NCI-H2227 (cell line): ENCODE data around the gene COLGALT1.
"Not testable (repeated sequence)": the region's sequence is repeated elsewhere in the genome, so short reads cannot be mapped to it uniquely, and the experiment has no call there.

Source experiments
- DNase-seq: peaks from one replicate; lab custom pipeline; 2025; ENCODE audit not compliant: unreplicated experiment; lab: John Stamatoyannopoulos, UW

The COLGALT1 gene

DNA sequence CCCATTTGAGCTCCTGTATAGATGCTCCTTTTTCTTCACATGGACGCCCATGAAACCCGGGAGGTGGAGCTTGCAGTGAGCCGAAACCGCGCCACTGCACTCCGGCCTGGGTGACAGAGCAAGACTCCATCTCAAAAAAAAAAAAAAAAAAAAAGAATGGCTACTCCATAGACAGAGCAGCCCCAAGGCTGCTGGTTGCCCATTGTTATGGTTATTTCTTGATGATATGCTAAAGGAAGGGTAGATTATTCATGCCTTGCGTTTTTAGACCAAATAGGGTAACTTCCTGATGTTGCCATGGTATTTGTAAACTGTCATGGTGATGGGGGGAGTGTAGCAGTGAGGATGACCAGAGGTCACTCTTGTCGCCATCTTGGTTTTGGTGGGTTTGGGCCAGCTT, 42.6 kb downstream of the COLGALT1 start:
- not testable (repeated sequence) for DNase-seq

DNA sequence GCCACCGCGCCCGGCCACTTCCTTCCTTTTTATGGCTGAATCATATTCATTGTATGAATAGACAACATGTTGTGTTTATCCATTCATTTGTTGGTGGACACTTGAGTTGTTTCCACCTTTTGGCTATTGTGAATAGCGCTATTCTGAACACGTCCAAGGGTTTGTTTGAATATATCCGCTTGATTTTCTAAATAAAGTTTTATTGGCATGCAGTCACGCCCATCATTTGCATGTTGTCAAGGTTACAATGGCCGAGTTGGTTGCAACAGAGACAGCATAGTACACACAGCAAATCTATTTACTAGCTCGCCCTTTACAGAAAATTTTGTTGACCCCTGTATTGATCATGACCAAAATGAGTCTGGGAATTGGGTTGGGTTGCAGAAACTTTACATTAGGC, 43.5 kb downstream of the COLGALT1 start:
- no peak for DNase-seq

DNA sequence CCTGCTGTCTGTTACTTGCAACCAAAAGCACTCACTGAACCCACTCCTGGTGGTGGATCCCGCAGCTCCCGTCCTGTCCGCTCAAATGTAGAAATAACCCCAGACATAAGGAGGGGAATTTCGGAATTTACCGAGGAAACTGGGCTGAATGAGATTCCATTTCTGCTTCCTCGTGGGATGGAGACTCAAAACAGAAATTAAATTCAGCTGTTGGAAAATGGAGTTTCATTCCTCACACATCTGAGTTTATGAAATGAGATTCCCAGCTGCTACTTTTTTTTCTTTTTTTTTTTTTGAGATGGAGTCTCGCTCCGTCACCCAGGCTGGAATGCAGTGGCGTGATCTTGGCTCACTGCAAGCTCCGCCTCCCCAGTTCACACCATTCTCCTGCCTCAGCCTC, 44.3 kb downstream of the COLGALT1 start:
- DNase-seq: no peak

DNA sequence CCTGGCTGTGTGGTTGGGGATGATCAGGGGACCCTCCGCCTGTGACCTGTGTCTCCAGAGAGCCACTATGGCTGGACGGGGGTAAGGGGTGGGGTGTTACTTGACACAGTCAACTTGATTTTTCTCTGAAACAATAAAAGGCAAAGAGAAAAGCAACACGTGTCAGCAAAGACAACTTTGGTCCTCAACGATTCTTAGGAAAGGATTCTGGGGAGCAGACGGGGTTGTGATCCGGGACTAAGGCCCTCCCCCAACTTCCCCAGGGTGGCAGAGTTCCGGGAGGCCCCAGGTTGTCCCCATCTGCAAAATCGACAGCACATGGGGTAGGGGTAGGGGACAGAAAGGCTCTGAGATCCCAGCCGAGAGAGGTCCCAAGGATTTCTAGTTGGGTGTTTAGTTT, 46.2 kb downstream of the COLGALT1 start:
- DNase-seq: no peak

DNA sequence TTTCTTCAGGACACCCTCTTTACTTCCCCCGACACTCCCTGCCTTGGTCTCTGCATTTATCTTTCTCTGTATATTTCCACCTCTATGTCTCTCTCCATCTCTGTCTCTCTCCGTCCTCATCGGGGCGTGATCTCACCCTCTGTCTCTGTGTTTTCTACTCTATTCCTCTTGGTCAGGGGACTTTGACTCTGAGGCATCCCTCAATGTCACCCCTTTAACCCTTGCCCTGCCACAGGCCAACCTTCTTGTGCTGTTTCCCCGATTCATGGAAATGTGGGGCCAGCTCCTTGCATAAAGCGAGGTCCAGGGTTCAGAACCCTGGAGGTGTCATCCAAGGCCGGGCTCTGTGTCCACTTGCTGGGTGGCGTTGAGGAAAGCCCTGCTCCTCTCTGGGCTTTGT, 46.8 kb downstream of the COLGALT1 start:
- no peak for DNase-seq

DNA sequence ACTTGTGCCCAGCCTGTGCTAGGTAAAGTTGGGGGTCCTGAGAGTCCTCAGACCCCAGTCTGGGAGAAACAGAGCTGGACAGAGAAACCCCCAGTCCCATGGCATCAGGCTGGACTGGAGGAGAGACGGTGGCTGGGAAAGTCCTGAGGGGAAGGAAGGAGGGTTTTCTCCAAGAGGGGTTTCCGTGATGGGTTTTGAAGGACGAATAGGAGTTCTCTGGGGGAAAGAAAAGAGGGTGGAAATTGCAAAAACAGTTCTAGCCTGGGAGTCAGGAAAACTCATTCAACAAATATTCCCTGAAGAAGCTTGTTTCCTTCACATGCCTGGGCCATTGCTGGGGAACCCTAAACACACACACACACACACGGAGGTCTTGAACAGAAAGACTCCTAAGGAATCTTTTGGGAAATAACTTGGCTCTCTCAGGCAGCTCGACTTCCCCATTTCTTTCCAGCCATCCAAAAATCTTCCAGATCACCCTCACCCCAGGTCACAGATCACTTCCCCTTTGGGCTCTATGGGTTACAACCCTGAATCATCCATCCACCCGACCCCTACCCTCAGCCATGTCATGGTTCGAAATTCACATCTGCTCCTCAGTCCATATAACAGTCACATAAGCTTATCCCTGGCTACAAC, 47.5 kb downstream of the COLGALT1 start:
- DNase-seq: no peak

DNA sequence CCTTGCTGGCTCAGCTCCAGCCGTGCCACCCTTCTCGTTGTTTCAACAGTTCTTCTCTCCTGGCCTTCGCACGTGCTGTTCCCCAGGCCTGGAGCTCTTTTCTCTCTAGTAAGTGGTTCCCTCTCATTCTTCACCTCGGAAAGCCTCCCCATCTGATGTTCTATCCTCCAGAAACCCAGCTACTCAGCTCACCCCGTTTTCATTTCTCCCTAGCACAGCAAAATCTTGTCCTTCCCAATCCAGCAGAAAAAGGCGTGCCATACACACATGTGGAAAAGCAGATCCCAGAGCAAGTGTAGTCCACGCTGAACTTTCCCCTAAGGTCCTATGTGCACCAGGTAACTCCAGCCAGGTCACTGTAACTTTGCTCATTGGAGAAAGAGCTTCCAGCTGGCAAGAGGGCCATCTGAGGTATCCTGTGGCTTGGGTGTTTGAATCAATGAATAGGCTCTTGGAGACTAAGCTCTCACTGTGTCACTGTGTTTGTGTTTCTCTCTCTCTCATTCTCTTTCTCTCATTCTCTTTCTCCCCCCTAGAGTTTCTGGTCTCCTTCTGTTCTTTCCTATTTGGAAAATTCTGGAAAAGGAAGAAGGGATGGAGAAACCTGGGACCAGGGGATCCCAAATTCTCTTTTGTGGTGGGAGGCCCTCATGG, 49.0 kb downstream of the COLGALT1 start:
- DNase-seq: no peak

DNA sequence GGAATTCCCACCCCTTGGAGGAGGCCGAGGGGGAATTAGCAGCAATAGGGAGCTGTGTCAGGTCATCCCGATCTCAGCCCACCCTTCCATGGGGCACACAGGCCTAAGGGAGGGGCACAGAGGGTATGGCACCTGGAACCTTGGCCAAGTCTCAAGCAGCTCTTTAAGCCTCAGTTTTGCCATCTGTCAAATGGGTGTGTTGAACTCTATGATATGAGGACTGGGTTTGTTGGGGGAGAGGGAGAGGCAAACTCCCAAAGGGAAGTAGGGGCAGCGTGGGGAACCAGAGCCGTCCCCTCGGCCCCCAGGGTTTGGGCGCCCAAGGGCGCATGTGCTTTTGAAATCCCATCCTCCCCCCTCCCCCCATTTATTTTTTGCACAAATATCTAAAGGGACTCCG, 49.7 kb downstream of the COLGALT1 start:
- no peak for DNase-seq

DNA sequence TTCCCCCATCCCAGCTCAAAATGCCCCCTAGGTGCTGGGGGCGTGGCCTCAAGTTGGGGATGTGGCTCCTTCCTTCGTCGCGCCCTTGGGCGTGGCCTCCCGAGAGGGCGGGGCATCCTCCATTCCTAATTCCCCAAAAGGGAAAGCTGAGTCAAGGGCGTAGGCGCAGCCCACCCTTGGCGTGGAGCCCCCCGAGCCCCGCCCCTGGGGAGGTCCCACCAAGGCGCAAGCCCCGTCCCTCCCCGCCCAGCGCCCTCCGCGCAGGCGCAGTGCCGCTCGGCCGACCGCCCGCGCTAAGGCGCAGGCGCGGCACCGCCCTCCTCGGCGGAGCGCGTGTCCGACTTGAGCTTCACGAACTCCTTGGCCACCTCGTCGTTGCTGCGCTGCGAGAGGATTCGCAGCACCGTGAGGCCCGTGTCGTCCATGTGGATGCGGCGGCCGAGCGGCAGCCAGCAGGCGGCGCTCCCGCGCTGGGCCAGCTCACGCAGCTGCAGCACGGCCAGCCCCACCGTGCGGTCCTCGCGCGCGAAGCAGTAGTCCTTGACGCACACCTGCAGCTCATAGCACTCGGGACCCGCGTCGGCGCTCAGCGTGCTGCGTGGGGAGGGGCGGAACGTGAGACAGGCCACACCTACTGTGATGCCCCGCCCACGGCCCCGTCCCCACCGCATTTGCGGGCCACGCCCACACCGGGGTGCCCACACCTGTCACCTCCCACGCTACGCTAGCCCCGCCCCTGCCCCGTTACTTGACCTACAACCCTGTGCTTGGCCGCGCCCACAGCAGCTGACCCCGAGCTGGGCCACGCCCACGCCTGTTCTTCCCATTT, 50.5 kb downstream of the COLGALT1 start:
- DNase-seq: no peak

DNA sequence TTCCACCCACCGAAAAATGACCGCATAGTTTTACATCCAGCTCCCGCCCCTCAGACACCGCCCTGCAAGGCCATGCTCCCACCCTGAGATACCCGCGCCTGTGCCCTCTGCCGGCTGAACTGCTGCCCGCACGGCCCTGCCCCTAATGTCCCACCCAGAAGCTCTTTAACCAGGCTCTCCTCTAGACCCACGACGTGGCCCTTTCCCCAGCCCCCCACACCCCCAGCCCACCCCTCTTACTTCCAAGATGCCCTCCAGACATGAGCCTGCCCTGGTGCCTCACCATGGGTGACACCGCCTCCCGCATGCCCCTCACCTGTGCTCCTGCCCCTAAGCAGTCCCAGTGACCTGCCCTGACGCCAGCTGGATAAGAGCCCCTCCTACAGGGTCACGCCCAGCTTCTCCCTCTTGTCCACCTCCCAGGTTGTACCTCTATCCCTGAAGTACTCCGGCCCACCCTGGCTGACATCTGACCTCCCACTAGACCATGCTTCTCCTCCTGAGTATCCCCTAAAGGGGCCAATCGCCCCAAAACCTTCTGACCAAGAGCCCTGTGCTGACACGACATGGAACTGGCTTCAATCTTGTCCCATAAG, 51.2 kb downstream of the COLGALT1 start:
- DNase-seq: no peak

DNA sequence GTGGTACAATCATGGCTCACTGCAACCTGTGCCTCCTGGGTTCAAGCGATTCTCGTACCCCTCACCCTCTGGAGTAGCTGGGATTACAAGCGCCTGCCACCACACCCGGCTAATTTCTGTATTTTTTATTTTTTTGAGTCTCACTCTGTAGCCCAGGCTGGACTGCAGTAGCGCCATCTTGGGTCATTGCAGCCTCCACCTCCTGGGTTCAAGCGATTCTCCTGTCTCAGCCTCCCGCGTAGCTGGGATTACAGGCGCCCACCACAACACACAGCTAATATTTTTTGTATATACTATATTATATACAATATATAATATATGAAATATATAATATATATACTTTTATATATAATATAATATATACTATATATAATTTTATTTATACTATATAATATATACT, 52.5 kb downstream of the COLGALT1 start:
- no peak for DNase-seq

DNA sequence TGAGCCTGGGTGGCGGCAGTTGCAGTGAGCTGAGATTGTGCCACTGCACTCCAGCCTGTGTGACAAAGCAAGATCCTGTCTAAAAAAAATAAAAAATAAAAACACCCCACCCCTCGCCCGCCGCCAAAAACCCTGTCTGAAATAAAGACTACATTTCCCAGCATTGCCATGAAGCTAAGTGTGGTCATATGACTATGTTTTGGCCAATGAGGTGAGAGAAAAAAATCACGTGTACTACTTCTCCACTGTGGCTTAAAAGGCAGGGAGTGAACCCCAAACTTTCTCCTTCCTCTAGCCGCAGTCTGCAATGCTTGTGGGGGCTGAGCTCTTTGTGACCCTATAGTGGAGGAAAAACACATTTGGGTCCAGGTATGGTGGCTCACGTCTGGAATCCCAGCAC, 54.9 kb downstream of the COLGALT1 start:
- no peak for DNase-seq

DNA sequence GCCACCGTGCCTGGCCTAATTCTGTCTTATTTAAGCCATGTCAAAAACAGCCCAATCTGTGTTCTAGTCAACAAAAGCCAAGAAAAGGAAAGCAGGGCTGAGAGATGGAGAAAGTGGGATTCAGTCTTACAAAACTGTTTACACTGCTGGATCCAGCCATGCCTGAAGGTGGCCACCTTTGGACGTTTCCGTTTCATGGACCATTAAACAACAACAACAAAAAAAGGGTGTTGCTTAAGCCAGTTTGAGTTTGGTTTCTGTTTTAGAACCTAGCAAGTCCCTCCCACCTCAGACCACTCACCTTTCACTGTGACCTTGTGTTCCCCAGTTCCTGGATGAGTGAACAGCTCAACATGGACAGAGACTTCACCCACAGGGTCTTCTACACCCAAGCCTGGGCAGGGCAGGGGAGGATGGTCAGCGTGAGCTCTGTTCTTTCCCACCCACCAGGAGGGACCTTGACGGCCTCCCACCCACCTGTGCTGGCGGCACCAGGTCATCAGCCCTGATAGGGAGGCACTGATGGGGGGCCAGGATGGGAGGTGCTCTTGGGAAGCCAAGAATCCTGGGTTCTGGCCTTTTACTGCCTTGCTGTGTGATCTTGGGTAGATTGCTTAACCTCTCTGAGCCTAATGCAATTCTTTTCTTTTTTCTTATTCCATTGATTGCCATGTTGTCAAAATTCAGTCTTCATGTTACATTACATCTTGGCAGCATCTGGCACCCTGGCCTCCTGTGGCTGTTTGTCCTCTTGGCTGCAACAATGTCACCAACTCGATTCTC, 56.2 kb downstream of the COLGALT1 start:
- DNase-seq: no peak

DNA sequence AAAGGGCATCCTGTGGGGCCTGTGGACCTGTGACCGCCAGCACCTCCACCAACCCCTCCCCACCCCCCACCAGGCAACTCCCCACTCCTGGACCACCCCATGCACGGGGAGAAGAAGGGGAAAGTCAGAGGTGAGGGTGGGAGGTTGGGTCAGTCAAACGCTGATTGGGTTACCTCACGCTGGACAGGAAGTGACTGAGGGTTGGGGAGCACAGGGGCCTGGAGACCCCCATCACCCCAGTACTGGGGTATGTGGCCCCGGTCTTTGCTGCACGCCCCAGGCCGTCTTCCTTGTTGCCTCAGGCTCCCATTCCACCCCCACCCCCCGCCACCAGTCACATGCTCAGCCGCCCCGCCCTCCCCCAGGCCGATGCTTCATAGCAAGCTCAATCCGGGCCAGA, 59.0 kb downstream of the COLGALT1 start:
- no peak for DNase-seq

DNA sequence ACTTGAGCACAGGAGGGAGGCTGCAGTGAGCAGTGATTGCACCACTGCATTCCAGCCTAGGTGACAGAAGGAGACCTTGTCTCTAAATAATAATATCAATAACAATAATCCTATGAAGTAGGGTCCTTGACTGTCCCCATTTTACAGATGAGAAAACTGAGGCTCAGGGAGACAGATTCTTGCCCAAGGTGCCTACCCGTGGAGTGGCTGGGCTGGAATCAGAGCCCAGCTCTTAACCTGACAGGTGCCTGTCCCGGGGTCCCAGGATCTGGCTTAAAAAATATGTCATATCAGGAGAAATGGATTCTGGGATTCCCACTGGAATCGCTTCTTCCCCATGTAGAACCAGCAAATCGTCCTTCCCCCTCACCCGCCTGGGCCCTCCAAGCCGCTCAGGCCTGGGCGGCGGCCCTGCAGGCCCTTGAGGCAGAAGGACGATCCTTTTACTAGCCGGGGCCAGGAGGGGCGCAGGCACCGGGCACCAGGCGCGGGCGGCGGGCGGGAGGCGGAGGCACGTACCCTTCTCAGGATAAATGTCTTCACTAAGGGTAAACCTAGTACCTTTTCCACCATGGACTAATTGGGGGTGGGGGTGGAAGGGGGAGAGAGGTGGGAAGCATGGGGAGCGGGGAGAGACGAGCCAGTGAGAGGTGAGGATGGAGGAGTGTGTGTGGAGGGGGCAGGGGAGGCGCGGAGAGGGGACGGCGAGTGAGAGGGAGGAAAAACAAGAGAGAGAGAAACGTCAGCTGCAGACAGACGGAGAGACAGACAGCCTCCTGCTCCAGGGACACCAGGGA, 60.6 kb downstream of the COLGALT1 start:
- no peak for DNase-seq

DNA sequence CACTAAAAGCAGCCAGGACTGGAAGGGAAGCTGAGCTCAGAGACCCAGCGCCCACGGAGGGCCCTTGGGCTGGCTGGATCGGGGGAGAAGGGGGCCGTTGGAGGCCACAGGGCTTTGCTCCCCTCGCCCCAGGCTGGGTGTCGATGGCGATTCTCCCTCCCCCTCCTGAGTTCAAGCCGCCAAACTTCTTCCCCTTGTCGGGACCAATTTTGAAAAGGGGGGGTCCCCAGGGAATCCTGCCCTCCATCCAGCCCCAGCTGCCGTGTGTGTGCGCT, 61.2 kb downstream of the COLGALT1 start:
- DNase-seq: no peak

DNA sequence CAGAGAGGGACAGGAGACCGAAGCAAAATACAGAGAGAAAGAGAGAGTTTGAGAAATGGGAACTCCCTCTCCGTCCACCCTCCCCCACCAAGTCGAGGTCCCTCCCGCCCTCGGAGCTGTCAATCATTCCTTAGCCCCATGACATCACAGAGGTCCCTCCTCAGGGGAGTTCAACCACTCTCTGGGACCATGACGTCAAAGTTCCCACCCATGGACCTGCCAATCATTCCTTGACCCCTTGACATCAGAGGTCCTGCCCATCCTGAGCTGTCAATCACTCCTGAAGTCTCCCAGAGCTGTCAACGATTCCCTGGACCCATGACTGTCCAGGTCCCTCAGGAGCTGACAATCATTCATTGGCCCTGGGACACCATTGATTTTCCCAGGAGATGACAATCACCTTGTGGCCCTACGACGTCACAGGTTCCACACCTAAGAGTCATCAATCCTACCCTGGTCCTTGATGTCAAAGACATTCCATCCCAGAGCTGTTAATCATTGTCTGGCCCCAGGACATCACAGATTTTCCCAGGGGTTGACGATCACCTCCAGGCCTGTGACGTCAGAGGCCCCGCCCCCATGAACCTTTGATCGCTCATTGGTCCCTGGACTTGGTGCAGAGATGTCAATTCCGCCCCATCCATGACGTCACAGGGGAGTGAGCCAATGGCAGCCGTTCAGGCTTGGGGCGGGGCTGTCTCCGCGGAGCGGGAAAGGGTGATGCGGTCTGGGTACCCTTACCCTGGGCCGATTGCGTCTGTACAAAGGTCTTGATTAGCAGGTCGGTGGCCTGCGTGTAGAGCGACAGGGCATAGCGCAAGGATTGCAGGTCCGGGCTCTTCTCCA, 61.7 kb downstream of the COLGALT1 start:
- no peak for DNase-seq

DNA sequence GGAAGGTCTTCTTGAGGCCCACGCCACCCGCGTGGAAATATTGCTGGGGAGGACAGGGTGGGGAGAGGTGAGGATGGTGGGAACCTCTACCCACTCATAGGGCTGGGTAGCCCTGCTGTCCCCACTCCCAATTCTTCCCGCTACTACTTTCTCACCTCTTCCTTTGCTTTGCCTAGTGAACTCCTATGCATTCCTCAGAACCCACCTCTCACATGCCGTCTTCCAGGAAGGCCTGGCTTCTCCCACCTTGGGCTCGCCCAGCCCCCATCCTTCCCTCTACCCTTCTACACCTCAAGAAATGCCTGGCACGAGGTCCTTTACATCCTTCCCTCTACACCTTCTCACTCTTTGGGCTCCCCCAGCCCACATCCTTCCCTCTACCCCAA, 62.4 kb downstream of the COLGALT1 start:
- no peak for DNase-seq

DNA sequence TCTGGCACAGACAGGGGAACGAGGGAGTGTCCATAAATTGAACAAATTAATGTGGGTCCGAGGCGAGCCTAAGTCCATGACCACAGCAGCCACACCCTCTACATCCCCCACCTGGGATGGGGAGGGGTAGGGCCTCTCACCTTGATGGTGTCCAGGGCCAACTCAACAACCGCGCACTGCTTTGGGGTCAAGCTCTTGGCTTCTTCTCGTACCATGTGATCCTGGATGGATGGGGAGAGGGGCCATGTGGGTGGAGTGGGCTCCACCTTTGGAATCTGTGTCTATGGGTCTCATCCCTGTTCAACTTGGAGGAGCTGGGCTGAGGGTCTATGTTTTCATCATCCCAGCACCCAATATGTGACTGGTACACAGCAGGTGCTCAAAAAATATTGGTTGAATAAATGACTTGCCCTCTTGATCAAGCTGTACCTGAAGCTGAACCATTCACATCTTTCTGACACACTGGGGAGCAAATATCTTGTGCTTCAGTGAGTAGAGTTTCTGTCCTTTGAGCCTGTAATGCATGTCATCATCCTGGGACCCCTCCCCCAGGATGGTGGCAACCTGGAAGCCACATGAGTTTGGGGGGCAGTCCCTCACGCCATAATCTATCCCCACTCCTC, 62.9 kb downstream of the COLGALT1 start:
- no peak for DNase-seq
